Stomach smooth muscle (tissue), 2 donors: Measurements from ENCODE around the gene HDAC4.

ENCODE experiments used
- H3K27ac ChIP-seq: one replicate; pipeline ENCODE4 v1.7.0; 2013; ENCODE audit warnings: mild to moderate bottlenecking, low read length, inconsistent platforms
- H3K27me3 ChIP-seq, 2 donors: one replicate each; pipeline ENCODE4 v1.7.0; 2013; ENCODE audit warnings: low read length in 2 of 2; ENCODE audit not compliant: insufficient read depth in 2 of 2, control insufficient read depth in 1 of 2
- H3K36me3 ChIP-seq, 2 donors: one replicate each; pipeline ENCODE4 v1.7.0; 2013; ENCODE audit warnings: low read length in 2 of 2; ENCODE audit not compliant: control insufficient read depth in 2 of 2, insufficient read depth in 2 of 2
- H3K4me1 ChIP-seq: one replicate; pipeline ENCODE4 v1.7.0; 2013; ENCODE audit warnings: low read length; ENCODE audit not compliant: control insufficient read depth, insufficient read depth
- H3K4me3 ChIP-seq, 2 donors: one replicate each; pipeline ENCODE4 v1.7.0; 2013; ENCODE audit warnings: low read length in 2 of 2
- H3K9ac ChIP-seq, 2 donors: one replicate each; pipeline ENCODE4 v1.7.0; 2013; ENCODE audit warnings: low read length in 2 of 2, mild to moderate bottlenecking in 1 of 2
- H3K9me3 ChIP-seq, 2 donors: one replicate each; pipeline ENCODE4 v1.7.0; 2013; ENCODE audit warnings: low read length in 2 of 2; ENCODE audit not compliant: control insufficient read depth in 2 of 2
- donor health status: healthy.
- donor health status: Pancreatic carcinoma.

The HDAC4 gene

DNA sequence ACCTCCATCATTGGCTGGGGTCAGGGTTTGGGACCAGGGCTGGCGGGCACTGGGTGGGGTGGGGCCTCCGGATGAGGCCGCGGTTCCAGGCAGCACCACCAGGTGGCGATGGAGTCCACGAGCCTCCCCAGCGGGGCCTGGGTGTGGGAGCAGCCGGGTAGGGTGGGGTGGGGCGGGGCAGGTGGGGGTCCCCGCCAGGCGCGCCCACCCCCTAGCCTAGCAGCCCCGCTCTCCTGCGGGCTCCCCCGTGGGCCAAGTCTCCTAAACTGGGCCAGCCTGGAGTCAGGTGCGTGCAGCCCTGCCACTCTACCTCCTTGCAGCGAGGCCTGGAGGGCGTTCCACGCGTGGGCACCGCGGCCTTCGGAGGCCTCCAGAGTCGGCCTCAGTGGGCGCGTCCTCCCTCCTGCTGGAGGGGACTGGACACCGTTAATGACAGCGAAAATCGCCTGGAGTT is 365.4 kb downstream of the HDAC4 start:
- no peak overlapping the region for H3K4me3 ChIP-seq
- no peak overlapping the region for H3K27ac ChIP-seq
- no peak overlapping the region for H3K9ac ChIP-seq
- H3K36me3 ChIP-seq, result no peaks in the 10 kb centered on the region
- peaks cover 0 to 2% of the 10 kb centered on the region in 2 donors for H3K27me3 ChIP-seq
- H3K9me3 ChIP-seq, result no peaks in the 10 kb centered on the region
- no peaks in the 10 kb centered on the region for H3K4me1 ChIP-seq

- Histone ChIP-seq H3K27me3 (peaks cover 0 to 2% of the 10 kb centered on the region in 2 donors), H3K36me3 (no peaks in the 10 kb centered on the region), H3K27ac (no peak overlapping the region), H3K9ac (no peak overlapping the region), H3K4me1 (no peaks in the 10 kb centered on the region), H3K9me3 (no peaks in the 10 kb centered on the region), H3K4me3 (no peak overlapping the region)
Measured at GRCh38 chr2:239034561-239035341, 366.1 kb downstream of the HDAC4 start.

- no peak overlapping the region for H3K4me3 ChIP-seq
- no peaks in the 10 kb centered on the region for H3K9me3 ChIP-seq
- no peaks in the 10 kb centered on the region for H3K4me1 ChIP-seq
- H3K36me3 ChIP-seq, result no peaks in the 10 kb centered on the region
- H3K9ac ChIP-seq, result no peak overlapping the region
- H3K27me3 ChIP-seq, result peaks cover 0 to 2% of the 10 kb centered on the region in 2 donors
- H3K27ac ChIP-seq, result no peak overlapping the region
Measured at GRCh38 chr2:239033801-239034560, 366.8 kb downstream of the HDAC4 start.

DNA sequence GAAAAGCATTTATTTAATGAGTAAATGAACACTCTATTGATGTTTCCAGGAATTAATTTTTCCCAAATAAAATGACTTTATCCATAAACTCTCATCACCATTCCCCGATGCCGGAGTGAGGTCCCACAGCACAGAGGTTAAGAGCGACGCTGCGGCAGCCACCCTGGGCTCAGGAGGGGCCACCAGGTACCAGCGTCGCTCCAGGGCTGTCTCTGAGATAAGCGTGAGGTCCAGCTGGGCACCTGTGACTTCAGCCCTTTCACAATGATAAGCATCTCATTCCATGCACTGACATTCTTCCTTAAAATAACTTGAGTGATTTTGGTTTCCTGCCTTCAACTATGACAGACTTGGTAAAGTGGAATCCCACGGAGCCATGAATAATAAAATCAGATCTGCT is 370.9 kb downstream of the HDAC4 start:
- peaks cover 0 to 5% of the 10 kb centered on the region in 2 donors for H3K27me3 ChIP-seq
- no peak overlapping the region for H3K4me3 ChIP-seq
- no peaks in the 10 kb centered on the region for H3K9me3 ChIP-seq
- no peak overlapping the region for H3K9ac ChIP-seq
- no peak overlapping the region for H3K27ac ChIP-seq
- H3K36me3 ChIP-seq, result no peaks in the 10 kb centered on the region
- H3K4me1 ChIP-seq, result no peaks in the 10 kb centered on the region

- H3K9me3 ChIP-seq, result no peaks in the 10 kb centered on the region
- H3K4me3 ChIP-seq, result no peak overlapping the region
- H3K27me3 ChIP-seq, result peaks cover 0 to 3% of the 10 kb centered on the region in 2 donors
- no peaks in the 10 kb centered on the region for H3K4me1 ChIP-seq
- no peak overlapping the region for H3K9ac ChIP-seq
- H3K36me3 ChIP-seq, result no peaks in the 10 kb centered on the region
- H3K27ac ChIP-seq, result no peak overlapping the region
Measured at GRCh38 chr2:239028253-239028619, 372.6 kb downstream of the HDAC4 start.

DNA sequence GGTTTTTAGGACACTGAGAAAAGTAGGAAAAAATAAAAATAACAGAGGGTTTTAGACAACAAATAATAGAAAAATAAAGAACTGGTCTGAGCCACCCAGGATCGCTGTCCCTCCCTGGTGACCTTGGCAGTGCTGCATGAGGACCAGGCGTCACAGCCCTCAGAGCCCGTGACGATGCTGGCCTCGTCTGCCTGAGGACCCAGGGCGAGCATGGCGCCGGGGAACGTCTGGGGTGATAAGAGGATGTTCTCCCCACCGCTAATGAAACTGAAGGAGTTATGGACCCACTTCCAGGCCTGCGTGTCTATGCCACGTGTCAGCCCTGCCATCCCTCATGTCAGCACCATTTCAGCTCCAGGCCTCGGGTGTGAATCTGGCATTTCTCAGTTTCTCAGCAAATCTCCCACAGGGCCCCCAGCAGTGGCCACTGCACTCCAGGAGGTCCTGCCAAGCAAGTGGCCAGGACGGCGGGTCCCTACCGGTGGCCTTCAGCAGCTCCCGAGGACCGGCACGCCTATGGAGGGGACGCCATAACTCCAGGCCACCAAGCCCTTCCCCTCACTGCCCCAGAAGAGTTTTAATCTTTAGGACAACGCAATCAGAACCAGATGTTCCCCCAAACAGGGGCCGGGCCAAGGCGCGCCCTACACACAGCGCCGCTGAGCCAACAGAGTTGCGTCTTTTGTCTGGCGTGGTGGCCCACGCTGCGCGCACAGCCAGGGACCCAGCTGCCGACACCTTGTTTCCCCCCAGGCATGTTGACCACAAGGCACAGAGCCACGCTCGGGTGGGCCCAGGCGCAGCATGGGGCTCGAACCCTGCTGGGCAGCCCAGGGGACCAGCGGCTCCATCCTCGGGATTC is 373.2 kb downstream of the HDAC4 start:
- peaks cover 0 to 3% of the 10 kb centered on the region in 2 donors for H3K27me3 ChIP-seq
- no peaks in the 10 kb centered on the region for H3K4me1 ChIP-seq
- H3K4me3 ChIP-seq, result no peak overlapping the region
- no peak overlapping the region for H3K27ac ChIP-seq
- no peaks in the 10 kb centered on the region for H3K36me3 ChIP-seq
- no peak overlapping the region for H3K9ac ChIP-seq
- H3K9me3 ChIP-seq, result no peaks in the 10 kb centered on the region

DNA sequence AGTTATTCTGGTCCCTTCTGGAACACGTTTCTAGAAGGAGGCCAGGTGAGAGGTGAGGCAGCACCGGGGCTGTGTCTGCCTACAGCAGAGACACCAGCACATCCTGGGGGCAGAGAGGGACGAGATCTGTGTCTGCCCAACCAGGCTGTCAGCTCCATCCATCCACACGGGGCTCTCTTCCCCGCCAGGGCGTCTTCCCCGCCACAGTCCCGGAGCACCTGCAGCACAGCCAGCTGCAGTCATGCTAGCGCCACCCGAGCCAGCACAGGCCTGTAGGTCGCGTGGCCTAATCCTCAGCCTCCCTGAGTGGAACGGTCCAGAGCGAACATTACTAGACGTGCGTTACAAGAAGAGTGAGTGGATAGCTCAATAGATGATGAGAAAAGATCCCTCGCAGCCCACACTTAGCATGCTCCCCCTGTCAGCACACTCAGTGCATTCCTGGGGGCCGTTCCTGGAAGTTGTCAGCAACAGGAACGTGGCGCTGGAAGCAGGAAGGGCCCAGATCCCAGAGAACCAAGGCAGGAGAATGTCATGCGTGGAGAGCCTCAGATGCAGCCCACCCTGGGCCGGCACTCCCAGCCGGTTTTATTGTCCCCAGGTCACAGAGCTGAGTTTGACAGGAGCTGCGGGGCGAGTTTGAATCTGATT is 374.0 kb downstream of the HDAC4 start:
- Histone ChIP-seq H3K36me3 (no peaks in the 10 kb centered on the region), H3K9ac (no peak overlapping the region), H3K9me3 (no peaks in the 10 kb centered on the region), H3K27me3 (peaks cover 0 to 3% of the 10 kb centered on the region in 2 donors), H3K4me1 (no peaks in the 10 kb centered on the region), H3K4me3 (no peak overlapping the region), H3K27ac (no peak overlapping the region)

DNA sequence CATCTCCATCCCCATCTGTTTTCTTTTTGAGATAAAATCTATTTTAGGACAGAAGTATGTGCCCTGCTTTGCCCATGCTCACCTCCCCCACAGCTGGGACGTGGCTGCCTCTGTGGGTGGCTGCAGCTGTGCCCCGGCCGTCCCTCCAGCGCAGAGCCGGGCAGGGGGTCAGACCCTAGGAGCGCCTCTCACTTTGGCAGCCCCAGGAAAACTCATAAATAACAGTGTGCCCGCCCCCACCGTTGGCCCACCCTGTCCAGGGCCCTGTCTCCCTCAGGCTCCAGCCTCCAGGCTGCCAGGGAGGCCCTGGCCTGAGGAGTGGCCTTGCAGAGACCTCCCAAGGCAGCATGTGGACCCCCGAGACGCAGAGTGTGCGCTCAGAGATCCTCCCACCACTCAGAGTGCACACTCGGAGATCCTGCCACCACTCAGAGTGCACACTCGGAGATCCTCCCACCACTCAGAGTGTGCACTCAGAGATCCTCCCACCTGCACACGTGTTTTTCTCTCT is 374.8 kb downstream of the HDAC4 start:
- peaks cover 0 to 3% of the 10 kb centered on the region in 2 donors for H3K27me3 ChIP-seq
- H3K9me3 ChIP-seq, result no peaks in the 10 kb centered on the region

GRCh38 chr2:239025096-239025801 is 375.6 kb downstream of the HDAC4 start:
- H3K27ac ChIP-seq, result no peak overlapping the region
- no peak overlapping the region for H3K4me3 ChIP-seq
- no peaks in the 10 kb centered on the region for H3K9me3 ChIP-seq
- H3K27me3 ChIP-seq, result peaks cover 0 to 3% of the 10 kb centered on the region in 2 donors
- no peak overlapping the region for H3K9ac ChIP-seq
- no peaks in the 10 kb centered on the region for H3K4me1 ChIP-seq
- H3K36me3 ChIP-seq, result no peaks in the 10 kb centered on the region

More for the DNA sequence above, 374.8 kb downstream of the HDAC4 start:
- Histone ChIP-seq H3K4me3 (no peak overlapping the region), H3K4me1 (no peaks in the 10 kb centered on the region), H3K36me3 (no peaks in the 10 kb centered on the region), H3K27ac (no peak overlapping the region), H3K9ac (no peak overlapping the region)
